ENCODE data around the gene POFUT1.
"Not testable (repeated sequence)": the region's sequence is repeated elsewhere in the genome, so short reads cannot be mapped to it uniquely, and the experiment has no call there.

Gene POFUT1
- total RNA-seq = 20.3 to 34.3 (median 30.6) reads per million in 4 donors

DNA sequence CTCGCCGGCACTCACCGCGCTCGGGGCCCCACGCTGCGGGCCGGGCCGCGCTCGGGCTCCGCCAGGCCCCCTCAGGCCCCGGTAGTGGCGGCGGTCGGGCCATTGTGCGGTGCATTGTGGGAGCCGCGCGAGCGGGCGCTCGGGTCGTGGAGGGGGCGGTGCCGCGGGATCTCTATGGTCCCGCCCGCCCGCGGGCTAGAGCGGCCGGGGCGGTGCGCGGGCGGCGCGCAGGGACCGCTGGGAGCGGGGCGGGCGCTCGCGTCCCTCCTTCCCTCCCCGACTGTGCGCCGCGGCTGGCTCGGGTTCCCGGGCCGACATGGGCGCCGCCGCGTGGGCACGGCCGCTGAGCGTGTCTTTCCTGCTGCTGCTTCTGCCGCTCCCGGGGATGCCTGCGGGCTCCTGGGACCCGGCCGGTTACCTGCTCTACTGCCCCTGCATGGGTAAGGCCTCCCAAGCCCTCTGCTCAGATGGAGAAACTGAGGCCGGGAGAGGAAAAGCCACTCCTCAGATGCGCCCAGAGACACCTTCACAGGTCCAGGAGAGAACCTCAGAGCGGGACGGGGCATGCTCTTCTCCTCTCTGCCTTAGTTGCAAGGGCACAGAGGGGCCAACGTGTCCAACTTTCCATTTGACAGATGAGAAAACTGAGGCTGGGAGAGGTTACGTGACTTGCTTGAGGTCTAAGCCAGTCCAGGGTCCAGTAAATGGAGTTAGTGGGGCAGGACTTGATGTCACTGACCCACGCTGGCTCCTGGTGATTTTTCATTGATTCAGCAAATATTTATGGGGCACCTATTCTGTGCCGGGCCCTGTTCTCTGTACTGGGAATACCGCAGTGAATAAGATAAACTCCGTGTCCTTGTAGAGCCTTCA is at the start of gene POFUT1, which contains the start of gene PLAGL2:
TSS of gene POFUT1 (plus strand) at position 255 of the 873 bp plus-strand sequence. CDS start at position 317, 62 bp downstream.
TSS of gene PLAGL2 (minus strand) at position 118 of the 873 bp plus-strand sequence. CDS start 5,565 bp downstream, outside the sequence.
- DNase-seq = peak; percentile 74 to 88 (median 81)

DNA sequence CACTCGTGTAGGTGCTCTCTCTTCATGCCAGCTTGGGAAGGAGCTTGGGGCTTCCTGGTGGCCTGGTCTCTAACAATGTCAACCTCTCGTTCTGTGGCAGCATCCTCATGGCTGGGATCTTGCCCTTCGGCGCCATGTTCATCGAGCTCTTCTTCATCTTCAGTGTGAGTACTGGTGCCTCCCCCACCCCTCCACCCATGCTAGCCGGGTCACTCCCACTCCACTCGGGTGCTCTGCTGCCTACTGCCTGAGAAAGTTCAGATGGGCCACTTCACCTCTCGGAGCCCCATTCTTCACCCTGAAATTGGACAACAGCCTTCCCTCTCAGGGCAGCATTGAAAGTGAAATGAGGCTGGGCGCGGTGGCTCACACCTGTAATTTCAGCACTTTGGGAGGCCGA is 49.3 kb upstream of the POFUT1 start:
- DNase-seq = no peak

DNA sequence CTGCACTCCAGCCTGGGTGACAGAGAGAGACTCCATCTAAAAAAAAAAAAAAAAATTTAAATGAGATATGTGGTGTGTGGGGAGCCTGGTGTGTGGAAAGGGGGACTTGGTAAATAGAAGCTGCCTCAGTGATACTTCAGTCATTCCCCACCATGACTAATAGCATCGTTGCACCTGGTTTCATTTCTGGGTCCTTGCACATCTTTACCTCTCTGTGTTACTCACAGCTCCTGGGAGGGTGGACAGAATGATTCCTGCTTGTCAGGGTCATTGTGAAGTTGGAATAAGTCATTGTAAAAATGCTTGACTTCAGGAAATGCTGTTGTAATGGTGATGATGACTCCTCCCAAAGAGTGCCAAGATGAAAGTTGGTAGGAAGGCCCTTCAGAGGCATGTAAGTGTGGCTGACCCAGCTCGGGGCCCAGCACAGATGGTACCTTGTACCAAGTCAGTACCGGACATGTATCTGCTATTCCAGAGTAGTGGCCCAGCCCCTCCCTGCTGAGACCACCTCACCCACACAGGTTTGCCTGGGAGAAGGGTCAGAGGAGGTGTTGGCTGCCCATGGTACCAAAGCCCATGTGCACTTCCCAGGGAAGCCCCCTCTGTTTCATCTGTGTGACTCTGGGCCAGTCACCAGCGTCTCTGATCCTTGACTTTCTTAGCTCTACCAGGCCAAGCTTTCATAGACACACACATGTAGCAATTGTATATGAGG is 48.6 kb upstream of the POFUT1 start:
- DNase-seq = no peak

DNA sequence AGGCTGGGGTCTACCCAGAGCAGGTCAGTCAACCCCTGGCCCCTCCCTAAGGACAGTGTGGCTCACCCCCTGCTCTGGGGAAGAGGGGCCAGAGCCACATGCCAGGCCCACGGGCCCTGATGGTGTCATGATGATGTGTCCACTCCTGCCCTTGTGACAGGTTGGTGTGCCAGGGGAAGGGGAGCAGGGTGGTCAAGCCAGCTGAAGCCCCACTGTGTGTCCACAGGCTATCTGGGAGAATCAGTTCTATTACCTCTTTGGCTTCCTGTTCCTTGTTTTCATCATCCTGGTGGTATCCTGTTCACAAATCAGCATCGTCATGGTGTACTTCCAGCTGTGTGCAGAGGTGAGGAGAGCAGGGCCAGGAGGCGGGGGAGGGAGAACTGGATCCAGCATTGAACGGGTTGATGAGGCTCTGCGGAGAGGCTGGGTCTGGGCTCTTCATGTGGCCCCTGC is 47.9 kb upstream of the POFUT1 start:
- no peak for DNase-seq

DNA sequence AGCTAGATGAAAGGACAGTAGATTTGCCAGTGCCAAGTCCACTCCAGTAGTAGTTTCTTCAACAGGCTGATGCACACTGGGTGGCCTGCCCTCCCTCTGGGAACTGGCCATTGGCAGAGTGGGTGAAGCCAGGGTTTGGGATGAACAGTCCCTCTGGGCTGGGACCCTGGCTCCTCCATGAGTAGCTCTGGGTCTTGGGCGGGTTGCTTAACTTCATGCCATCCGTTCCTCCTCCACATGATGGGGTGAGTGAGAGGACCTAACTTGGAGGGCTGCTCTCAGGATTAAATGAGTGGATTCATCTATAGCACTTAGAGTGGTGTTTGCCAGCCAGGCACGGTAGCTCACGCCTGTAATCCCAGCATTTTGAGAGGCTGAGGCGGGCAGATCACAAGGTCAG is 47.3 kb upstream of the POFUT1 start:
- no peak for DNase-seq

DNA sequence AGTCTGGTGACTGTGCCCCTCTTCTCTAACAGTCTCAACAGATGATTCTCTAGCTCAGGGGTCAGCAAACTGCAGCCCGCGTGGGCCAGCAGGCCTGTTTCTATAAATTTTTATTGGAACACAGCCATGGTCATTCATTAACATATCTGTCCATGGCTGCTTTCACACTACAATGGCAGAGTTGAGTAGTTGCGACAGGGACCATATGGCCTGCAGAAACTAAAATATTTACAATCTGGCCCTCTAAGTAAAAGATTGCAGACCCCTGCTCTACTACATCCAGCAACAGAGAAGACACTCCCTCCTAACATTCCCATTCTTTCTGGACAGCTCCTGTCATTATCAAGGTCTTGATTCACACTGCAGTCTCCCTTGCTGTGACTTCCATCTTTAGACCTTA is 45.3 kb upstream of the POFUT1 start:
- no peak for DNase-seq

DNA sequence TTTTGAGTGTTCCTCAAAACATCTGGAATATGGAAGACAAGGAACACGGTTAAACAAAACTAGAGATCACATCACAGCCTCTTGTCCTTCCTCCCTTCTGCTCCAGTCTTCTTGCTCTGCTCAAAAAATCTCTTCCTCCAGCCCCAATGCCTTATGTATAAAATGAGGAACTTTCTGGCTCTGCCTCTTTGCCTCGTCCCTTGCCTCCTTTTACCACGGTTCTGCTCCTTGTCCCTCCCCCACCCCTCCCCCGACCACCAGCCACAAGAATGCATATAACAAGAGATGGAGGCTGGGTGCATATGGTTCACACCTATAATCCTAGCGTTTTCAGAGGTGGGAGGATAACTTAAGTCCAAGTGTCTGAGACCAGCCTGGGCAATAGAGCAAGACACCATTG is 43.7 kb upstream of the POFUT1 start:
- DNase-seq = no peak

DNA sequence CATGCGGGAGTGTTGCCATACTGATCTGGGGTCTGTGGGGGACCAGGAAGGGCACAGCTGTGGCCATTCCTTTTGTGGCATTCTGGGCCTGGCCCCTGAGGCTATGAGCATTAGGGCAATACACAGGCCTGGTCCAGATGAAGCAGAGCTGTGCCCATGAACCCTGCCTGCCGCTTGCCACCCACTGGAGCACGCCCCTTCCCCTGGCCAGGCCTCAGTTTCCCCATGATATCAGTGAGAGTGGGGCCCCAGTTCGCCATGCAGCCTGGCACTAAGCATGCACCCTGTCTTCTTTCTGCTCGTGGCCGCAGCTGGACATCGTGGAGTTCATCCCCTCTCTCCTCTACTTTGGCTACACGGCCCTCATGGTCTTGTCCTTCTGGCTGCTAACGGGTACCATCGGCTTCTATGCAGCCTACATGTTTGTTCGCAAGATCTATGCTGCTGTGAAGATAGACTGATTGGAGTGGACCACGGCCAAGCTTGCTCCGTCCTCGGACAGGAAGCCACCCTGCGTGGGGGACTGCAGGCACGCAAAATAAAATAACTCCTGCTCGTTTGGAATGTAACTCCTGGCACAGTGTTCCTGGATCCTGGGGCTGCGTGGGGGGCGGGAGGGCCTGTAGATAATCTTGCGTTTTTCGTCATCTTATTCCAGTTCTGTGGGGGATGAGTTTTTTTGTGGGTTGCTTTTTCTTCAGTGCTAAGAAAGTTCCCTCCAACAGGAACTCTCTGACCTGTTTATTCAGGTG is 42.5 kb upstream of the POFUT1 start:
- no peak for DNase-seq

DNA sequence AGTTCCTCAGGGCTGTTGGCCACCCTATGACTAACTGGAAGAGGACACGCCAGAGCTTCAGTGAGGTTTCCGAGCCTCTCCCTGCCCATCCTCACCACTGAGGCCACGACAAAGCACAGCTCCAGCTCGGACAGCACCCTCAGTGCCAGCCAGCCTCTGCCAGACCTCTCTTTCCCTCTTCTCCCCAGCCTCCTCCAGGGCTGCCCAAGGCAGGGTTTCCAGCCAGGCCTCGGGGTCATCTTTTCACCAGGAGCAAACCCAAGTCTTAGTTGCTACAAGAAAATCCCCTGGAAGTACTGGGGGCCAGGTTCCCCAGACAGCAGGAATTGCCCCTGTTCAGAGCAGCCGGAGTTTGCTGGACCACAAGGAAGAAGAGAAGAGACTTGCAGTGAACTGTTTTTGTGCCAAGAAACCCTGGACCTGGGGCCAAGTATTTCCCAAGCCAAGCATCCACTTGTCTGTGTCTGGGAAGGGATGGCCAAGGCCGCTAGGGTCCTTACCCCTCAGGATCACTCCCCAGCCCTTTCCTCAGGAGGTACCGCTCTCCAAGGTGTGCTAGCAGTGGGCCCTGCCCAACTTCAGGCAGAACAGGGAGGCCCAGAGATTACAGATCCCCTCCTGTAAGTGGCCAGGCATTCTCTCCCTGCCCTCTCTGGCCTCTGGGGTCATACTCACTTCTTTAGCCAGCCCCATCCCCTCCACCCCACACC is 41.7 kb upstream of the POFUT1 start:
- no peak for DNase-seq

DNA sequence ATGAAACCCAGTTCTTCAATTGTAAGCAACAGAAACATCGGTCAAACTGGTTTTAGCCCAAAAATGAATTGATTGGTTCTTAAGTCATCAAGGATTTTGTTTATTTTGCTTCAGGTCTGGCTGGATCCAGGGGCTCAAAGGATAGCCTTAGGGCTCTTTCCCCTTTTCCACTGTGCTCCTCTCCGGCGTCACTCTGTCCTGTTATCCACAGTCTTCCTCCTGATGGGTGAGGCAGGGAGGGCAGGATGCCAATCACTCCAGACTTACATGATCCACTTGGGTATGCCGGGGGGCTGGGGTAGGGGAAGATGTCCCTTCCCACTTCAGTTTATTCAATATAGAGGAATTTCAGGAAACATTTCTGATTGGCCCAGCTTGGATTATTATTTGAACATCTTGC is 40.1 kb upstream of the POFUT1 start:
- no peak for DNase-seq

DNA sequence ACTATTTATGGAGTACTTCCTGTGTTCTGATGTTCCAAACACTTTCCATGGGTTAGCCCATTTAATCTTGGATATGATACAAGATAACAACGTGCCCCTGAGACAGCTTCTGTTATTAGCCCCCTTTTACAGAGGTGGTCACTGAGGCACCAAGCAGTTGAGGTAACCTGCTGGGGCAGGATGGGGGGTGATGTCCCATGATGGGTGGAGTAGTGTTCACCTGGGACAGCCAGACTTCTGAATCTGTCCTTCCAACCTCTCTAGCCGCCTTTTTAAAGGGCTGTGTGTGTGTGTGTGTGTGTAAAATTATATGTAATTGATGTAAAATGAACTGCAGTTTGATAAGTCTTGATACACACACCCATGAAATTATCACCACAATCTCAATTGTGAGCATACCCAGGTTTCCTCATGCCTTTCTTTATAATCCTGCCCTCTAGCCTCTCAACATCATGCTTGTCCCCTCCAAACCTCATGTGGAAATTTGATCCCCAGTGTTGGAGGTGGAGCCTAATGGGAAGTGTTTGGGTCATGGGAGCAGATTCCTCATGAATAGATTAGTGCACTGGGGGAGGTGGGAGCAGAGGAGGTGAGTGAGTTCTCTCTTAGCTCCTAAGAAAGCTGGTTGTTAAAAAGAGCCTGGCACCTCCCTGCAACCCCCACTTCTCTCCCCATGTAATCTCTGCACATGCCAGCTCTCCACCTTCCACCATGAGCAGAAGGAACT is 39.3 kb upstream of the POFUT1 start:
- no peak for DNase-seq

DNA sequence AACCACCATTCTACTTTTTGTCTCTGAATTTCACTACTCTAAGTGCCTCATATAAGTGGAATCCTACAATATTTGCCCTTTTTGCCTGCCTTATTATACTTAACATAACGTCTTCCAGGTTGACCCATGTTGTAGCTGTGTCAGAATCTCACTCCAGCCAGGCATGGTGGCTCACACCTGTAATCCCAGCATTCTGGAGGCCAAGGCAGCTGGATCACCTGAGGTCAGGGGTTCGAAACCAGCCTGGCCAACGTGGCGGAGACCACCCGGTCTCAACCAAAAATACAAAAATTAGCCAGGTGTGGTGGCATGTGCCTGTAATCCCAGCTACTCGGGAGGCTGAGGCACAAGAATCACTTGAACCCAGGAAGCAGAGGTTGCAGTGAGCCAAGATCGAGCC is 30.0 kb upstream of the POFUT1 start:
- DNase-seq = not testable (repeated sequence)

DNA sequence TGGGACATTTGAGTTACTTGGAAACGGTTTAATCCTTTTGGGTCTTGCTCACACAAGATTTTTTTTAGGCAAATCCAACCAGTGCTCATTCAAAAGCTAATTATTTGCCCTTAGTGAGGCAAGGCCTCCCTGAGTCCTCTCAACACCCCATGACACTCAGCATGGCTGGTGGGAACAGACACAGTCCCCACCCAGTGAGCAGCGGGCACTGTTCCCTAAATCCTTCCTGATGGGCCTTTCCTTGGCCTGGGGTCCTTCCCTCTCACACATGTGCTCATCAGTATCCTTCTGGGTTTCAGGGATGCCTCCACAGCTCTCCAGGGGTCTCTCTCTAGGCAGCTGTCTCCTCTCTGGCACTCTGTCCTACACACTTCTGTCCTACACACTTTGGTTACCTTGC is 28.2 kb upstream of the POFUT1 start:
- DNase-seq = no peak

DNA sequence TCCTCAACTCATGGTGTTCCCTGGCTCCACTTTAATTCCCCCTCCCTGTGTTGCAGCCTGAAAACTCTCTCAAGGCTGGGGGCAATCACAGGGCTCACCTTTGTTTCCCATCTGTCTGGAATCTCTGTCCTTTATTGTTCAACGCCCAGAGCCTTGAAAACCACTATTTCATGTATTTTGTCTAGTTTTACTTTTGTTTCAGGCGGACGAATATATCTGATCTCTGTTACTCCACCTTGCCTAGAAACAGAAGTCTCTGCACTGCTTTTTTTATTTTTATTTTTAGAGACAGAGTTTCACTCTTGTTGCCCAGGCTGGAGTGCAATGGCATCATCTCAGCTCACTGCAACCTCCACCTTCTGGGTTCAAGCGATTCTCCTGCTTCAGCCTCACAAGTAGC is 27.7 kb upstream of the POFUT1 start:
- DNase-seq = no peak

DNA sequence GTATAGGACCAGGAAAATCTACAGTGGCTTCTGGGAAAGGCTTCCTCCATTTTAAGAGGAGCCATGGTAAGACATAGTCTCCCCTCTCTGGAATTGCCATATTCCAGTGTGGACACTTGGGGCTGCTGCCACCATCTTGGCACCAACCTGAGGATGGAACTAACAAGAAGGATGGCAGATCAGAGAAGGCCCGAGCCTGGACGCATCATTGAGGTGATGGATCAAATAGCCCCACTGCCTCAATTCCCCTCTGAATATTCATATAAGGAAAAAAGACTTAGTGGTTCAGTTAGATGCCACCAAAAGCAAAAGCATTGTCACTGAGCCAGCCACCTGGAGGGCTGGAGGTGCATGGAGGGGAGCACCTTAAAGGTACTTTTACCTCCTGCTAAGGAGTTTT is 26.1 kb upstream of the POFUT1 start:
- DNase-seq = no peak

DNA sequence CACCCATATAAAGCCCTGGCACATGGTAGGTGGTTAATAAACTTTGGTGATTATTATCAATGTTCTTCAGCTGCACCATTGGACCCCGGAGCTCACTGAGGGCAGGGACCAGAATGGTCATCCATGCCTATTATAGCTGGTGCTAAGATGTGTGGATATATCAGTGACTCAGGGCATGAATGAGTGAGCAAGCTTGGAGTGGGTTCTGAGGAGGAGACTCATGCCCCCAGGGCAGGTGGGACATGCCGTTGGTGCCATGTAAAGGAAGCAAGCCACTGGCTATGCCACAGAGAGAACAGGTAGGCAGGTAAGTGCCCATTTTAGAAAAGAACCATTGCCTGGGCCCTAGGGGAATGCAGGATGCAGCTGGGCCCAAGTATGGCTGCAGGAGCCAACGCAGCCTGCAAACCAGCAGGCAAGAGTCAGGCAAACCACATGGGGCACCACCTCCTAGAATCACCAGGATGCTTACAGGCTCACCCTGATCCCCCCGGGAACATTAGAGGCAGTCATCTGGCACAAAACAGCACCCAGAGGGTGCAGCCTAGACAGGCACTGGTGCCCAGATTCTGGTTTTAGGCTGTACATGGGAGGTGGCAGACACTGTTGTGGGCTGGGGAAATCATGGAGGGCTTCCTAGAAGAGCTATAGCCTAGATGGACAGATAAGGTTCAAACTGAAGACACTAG is 23.6 kb upstream of the POFUT1 start:
- no peak for DNase-seq

DNA sequence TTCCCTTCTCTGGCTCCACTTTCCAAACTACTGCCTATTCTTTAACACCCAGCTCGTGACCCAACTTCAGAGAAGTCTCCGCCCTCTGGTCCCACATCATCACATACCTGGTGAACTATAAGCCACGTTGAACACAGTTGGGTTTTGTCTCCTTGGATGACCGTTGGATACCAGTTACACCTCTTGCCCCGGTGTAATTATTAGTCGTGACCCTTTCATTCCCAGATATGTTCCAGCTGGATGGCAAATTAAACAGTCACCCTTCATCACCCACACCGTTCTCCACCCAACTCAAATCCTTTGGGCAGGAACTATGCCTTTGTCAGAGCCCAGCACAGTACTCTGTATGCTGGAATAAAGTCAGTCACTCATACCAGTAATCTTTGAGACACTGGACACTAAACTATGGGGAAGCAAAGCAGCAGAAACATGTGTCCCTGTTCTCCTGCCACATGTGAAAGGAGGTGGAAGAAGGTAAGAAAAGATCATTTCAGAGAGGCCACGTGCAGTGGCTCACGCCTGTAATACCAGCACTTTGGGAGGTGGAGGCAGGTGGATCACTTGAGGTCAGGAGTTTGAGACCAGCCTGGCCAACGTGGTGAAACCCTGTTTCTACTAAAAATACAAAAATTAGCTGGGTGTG is 22.6 kb upstream of the POFUT1 start:
- no peak for DNase-seq

DNA sequence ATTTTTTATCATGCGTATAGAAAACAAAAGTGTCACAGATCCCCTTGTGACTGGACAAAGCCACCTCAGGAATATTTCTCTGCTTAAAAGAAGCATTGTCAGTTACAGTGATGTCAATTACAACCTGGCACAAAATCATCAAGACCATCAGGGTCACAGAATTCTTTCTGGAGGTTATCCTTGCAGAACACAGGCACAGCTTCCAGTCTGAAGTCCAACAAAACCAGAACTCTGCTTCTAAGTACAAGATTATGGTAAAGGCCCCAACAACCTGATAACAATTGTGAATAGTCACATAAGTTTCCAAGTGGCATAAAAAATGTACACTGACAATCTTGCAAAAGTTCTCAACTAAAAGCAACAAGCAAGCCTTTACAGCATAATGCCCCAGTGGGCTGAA is 21.2 kb upstream of the POFUT1 start:
- no peak for DNase-seq

DNA sequence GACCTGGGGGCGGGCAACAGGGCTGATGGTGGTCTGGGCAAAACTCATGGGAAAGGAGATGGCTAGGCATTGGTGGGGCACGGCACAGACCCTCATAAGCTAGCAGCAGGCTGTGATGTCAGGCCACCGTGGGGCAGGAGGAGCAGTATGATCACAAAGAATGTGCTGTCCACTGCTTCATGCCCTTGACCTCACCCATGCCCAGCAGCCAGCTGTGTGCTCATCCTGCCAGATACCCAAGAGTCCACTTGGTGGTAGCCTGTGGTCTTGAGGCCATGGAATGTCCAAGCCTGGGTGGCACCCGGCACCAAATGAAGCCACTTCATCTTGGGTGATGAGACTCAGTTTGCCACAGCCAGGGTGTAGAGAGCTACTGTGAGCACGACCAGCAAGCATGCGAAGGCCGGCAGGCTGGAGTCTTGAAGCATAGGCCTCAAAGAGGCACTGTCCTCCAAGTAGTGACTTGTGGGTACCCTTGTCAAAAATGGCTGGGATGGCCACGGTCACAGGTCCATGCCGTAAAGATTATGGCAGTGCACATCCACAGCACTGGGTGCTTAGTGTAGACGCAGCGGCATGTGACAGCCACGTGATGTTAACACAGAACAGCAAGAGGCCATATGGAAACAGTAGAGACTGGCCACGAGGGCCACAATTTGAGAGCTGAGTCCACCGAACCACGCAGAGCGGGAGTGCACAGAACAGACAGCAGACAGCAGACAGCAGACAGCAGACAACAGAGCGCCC is 19.1 kb upstream of the POFUT1 start:
- DNase-seq = no peak

DNA sequence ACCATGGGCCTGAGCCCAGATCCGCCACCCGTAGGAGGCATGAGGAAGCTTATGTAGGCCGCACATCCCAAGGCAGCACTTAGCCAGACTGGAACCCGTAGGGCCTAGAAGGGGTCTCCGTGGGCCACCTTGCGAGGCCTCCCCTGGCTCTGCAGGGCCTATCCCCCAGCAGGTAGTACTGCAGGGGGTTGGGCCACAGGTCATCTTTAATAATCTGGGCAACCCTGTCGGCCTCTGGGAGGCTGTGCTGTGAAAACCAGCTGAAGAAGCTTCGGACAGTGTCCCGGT is 18.6 kb upstream of the POFUT1 start:
- no peak for DNase-seq
